ENCODE measurements around the gene KARS1. TPM values are rescaled to one million over a fixed set of nuclear protein-coding genes. Genes with fewer than 3 reads are reported as not detected.
"Not testable (repeated sequence)": the region's sequence is repeated elsewhere in the genome, so short reads cannot be mapped to it uniquely, and the experiment has no call there.

The KARS1 gene
- total RNA-seq, 1 donor from 2014 or later, result 90.5 TPM

DNA sequence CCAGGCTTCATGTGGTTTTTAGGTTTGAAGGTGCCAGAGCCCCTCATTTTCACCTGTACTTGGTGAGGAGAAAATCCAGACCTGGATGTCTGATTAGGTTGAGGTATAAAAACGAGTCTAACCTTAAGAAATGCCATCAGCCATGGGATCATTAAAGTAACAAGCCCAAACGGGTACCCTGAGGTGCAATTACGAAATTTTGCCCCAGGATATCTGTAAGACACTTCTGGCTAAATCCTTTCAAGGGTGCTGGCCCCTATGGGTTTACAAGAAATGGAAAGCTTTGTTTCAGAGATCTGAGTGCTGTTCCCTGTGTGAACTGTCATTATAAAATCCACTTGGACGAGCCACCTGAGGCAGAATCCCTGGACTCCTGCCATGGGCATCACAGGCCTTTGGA, 44.2 kb downstream of the KARS1 start:
- Histone ChIP-seq H3K27me3 (no peaks in the 10 kb centered on the region), H3K4me1 (no peaks in the 10 kb centered on the region), H3K27ac (no peak overlapping the region), H3K4me3 (no peak overlapping the region), H3K36me3 (peaks cover 74% of the 10 kb centered on the region), H3K9me3 (no peaks in the 10 kb centered on the region)
- ATAC-seq (no peak), DNase-seq (no peak)
- intact Hi-C loops (cut with DNase I), result no loop called here
- TF ChIP-seq CTCF (IDR thresholded peaks at IDR 0.05), result no peak

GRCh38 chr16:75599452-75600277, 47.8 kb downstream of the KARS1 start:
- intact Hi-C loops (cut with DNase I), result no loop called here
- no peaks in the 10 kb centered on the region for H3K9me3 ChIP-seq
- no peak overlapping the region for H3K4me3 ChIP-seq
- H3K27me3 ChIP-seq, result no peaks in the 10 kb centered on the region
- ATAC-seq (no peak), DNase-seq (no peak)
- H3K36me3 ChIP-seq, result peaks cover 60% of the 10 kb centered on the region
- H3K4me1 ChIP-seq, result no peaks in the 10 kb centered on the region
- H3K27ac ChIP-seq, result no peak overlapping the region
- no peak for TF ChIP-seq CTCF (IDR thresholded peaks at IDR 0.05)

- intact Hi-C loops (cut with DNase I), result no loop called here
- Histone ChIP-seq H3K36me3 (peaks cover 12% of the 10 kb centered on the region), H3K9me3 (no peaks in the 10 kb centered on the region), H3K4me3 (no peak overlapping the region), H3K4me1 (peaks cover 4% of the 10 kb centered on the region), H3K27me3 (no peaks in the 10 kb centered on the region), H3K27ac (no peak overlapping the region)
- DNase-seq (no peak), ATAC-seq (no peak)
- TF ChIP-seq CTCF (IDR thresholded peaks at IDR 0.05), result no peak
These were observed 53.3 kb downstream of the KARS1 start for GRCh38 chr16:75593825-75594820.

DNA sequence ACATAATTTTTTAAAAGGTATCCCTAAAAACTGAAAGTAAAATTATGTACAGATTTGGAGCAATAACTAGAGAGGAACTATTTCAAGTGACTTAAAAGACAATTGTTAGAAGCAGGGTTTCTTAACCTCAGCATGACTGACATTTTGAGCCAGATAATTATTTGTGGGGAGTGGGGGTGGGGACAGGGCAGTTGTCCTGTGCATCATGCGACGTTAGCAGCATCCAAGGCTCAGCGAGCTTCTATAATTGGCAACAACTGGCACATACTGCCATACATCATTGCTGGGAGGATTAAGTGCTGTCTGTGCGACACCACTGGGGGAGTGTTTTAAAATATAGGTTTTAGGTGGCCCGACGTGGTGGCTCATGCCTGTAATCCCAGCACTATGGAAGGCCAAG, 54.2 kb downstream of the KARS1 start:
- no peak overlapping the region for H3K27ac ChIP-seq
- no peak for DNase-seq
- no peak for TF ChIP-seq CTCF (IDR thresholded peaks at IDR 0.05)
- peaks cover 9% of the 10 kb centered on the region for H3K36me3 ChIP-seq
- H3K4me3 ChIP-seq, result no peak overlapping the region
- H3K27me3 ChIP-seq, result no peaks in the 10 kb centered on the region
- peaks cover 4% of the 10 kb centered on the region for H3K4me1 ChIP-seq
- no peak for ATAC-seq
- intact Hi-C loops (cut with DNase I), result no loop called here
- H3K9me3 ChIP-seq, result no peaks in the 10 kb centered on the region

DNA sequence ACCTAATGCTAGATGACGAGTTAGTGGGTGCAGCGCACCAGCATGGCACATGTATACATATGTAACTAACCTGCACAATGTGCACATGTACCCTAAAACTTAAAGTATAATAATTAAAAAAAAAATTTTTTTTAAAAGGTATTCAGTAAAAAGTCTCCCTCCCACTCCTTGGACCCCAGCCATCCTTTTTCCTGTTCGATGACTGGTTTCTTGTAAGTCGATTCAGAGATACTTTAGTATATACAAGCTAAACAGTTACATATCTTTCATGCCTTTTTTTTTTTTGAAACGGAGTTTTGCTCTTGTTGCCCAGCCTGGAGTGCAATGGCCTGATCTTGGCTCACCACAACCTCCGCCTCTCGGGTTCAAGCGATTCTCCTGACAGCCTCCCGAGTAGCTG, 55.5 kb downstream of the KARS1 start:
- H3K27me3 ChIP-seq; H3K27ac ChIP-seq; H3K9me3 ChIP-seq; H3K4me3 ChIP-seq; ATAC-seq; H3K4me1 ChIP-seq; DNase-seq; H3K36me3 ChIP-seq; intact Hi-C loops (cut with DNase I): not testable (repeated sequence)

Measured in upper lobe of right lung (tissue), 1 donor.